Activated naive CD4-positive, alpha-beta T cell treated with Interleukin-2 at 50 U/mL for 16 hours (primary cell): ENCODE data around the gene PTGES3.
"Not testable (repeated sequence)": the region's sequence is repeated elsewhere in the genome, so short reads cannot be mapped to it uniquely, and the experiment has no call there.

Experiments used
- DNase-seq: peaks from one replicate; pipeline ENCODE4 v3.0.0-alpha.2; 2020

The PTGES3 gene

GRCh38 chr12:56688129-56688845 lies at the start of gene PTGES3:
Gene PTGES3 (minus strand): TSS chr12:56688284. CDS start chr12:56687999, 285 bp downstream.
- DNase-seq, result peak; percentile 97

- no peak for DNase-seq
Observed at GRCh38 chr12:56728139-56728861, 40.2 kb upstream of the PTGES3 start.

GRCh38 chr12:56726196-56726675 lies 38.2 kb upstream of the PTGES3 start:
- DNase-seq, result not testable (repeated sequence)

GRCh38 chr12:56725723-56726102 lies 37.6 kb upstream of the PTGES3 start:
- no peak for DNase-seq

GRCh38 chr12:56724972-56725722 lies 37.1 kb upstream of the PTGES3 start, which contains the start of gene NACA:
Gene NACA (minus strand): TSS chr12:56725299. CDS start chr12:56724521, 778 bp downstream.
- peak; percentile 99 for DNase-seq

- DNase-seq, result peak; percentile 11
Observed at GRCh38 chr12:56724701-56724971, 36.6 kb upstream of the PTGES3 start.

GRCh38 chr12:56723889-56724700 lies 36.0 kb upstream of the PTGES3 start:
- peak; percentile 25 for DNase-seq

GRCh38 chr12:56723352-56723751 lies 35.3 kb upstream of the PTGES3 start:
- DNase-seq, result no peak

GRCh38 chr12:56722832-56723231 lies 34.7 kb upstream of the PTGES3 start:
- no peak for DNase-seq

GRCh38 chr12:56721721-56722120 lies 33.6 kb upstream of the PTGES3 start:
- DNase-seq, result no peak

GRCh38 chr12:56721216-56721615 lies 33.1 kb upstream of the PTGES3 start:
- no peak for DNase-seq

GRCh38 chr12:56720731-56721151 lies 32.7 kb upstream of the PTGES3 start:
- no peak for DNase-seq

GRCh38 chr12:56719056-56719455 lies 31.0 kb upstream of the PTGES3 start:
- no peak for DNase-seq

- no peak for DNase-seq
Observed at GRCh38 chr12:56718636-56719035, 30.6 kb upstream of the PTGES3 start.

GRCh38 chr12:56718149-56718548 lies 30.1 kb upstream of the PTGES3 start:
- DNase-seq, result no peak

GRCh38 chr12:56716933-56717880 lies 29.1 kb upstream of the PTGES3 start:
- no peak for DNase-seq

GRCh38 chr12:56716458-56716857 lies 28.4 kb upstream of the PTGES3 start:
- DNase-seq, result no peak

- no peak for DNase-seq
Observed at GRCh38 chr12:56715798-56716197, 27.7 kb upstream of the PTGES3 start.

GRCh38 chr12:56714431-56714929 lies 26.4 kb upstream of the PTGES3 start:
- DNase-seq, result no peak

GRCh38 chr12:56713345-56713744 lies 25.3 kb upstream of the PTGES3 start:
- DNase-seq, result no peak

GRCh38 chr12:56709759-56710376 lies 21.8 kb upstream of the PTGES3 start:
- DNase-seq, result no peak
